ENCODE results near the gene ENAH. TPM values are rescaled to one million over a fixed set of nuclear protein-coding genes. Genes with fewer than 3 reads are reported as not detected.
A peak's percentile ranks its signal among the peaks of the same experiment; 100 is the strongest.

The ENAH gene
- total and polyA plus RNA-seq, 2 experiments from 2014 or later = 109 to 184 TPM

DNA sequence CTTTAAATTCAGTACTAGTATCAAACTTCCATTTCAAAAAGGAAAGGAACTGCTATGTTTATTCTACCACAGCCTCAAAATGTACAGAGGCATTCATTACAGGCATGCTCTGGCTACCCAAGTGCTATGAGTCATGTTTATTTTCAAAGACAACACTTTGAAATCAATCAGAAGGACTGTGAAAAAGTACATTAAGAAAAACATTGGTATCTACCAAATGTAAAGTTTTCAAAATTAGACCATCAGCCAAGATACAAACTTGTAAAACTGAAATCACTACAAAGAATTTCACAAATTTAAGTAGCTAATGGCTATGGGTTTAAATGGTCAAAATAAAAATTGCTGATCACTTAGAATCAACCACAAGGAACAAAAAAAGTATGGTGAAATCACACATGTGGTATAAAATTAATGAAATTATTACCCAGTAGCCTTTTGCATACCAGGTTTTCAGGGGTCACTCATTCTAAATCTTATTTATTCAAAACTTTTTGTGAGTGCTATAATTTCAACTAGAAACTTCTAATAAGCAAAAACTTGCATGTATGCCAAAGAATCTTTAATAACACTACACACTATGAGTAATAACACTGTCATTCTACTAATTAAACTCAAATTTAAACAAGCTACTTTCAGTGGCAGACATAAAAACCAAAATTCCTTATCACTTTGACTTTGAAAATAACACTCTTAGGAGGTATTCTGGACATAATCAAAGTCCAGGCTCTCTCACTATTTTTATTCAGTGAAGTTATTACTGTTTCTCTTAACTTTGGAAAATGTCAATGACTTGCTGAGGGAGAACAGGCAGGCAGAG lies 49.2 kb downstream of the ENAH start:
- H3F3A ChIP-seq (replicated peaks; ENCODE audit: low read depth) = no peaks in the 10 kb centered on the region
- H3K36me3 ChIP-seq (ENCODE audit: insufficient read depth) = no peaks in the 10 kb centered on the region
- H3K27me3 Mint-ChIP-seq (ENCODE audit: insufficient read depth, low read depth, poor library complexity) = peaks cover 8% of the 10 kb centered on the region
- peaks cover 12% of the 10 kb centered on the region; the same call in 2 of the 3 replicates for H3K9me3 Mint-ChIP-seq
- no peaks in the 10 kb centered on the region for H3K27me3 ChIP-seq (ENCODE audit: insufficient read depth)
- peaks cover 34% of the 10 kb centered on the region for H3K36me3 Mint-ChIP-seq (ENCODE audit: low read depth)
- no peak overlapping the region for H2AFZ ChIP-seq
- H3K4me1 Mint-ChIP-seq = peaks cover 33% of the 10 kb centered on the region
- H3K4me1 ChIP-seq (ENCODE audit: insufficient read depth) = peaks cover 12% of the 10 kb centered on the region
- peaks cover 76% of the 10 kb centered on the region for H4K20me1 ChIP-seq (replicated peaks; ENCODE audit: insufficient read depth)
- ATAC-seq (no peak), DNase-seq (ENCODE audit: low spot score) (no peak)
- no peak overlapping the region for H3K4me3 ChIP-seq
- H3K27ac Mint-ChIP-seq = peak overlapping the region; percentile 44; the same call in 1 of the 2 replicates
- TF ChIP-seq, protein P1, sequence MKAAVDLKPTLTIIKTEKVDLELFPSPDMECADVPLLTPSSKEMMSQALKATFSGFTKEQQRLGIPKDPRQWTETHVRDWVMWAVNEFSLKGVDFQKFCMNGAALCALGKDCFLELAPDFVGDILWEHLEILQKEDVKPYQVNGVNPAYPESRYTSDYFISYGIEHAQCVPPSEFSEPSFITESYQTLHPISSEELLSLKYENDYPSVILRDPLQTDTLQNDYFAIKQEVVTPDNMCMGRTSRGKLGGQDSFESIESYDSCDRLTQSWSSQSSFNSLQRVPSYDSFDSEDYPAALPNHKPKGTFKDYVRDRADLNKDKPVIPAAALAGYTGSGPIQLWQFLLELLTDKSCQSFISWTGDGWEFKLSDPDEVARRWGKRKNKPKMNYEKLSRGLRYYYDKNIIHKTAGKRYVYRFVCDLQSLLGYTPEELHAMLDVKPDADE (IDR thresholded peaks at IDR 0.05) = no peak
- TF ChIP-seq, protein P2, sequence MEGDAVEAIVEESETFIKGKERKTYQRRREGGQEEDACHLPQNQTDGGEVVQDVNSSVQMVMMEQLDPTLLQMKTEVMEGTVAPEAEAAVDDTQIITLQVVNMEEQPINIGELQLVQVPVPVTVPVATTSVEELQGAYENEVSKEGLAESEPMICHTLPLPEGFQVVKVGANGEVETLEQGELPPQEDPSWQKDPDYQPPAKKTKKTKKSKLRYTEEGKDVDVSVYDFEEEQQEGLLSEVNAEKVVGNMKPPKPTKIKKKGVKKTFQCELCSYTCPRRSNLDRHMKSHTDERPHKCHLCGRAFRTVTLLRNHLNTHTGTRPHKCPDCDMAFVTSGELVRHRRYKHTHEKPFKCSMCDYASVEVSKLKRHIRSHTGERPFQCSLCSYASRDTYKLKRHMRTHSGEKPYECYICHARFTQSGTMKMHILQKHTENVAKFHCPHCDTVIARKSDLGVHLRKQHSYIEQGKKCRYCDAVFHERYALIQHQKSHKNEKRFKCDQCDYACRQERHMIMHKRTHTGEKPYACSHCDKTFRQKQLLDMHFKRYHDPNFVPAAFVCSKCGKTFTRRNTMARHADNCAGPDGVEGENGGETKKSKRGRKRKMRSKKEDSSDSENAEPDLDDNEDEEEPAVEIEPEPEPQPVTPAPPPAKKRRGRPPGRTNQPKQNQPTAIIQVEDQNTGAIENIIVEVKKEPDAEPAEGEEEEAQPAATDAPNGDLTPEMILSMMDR (conservative IDR thresholded peaks at IDR 0.05; ENCODE audit: low read depth in 2 of 2) = no peak
- no peak for TF ChIP-seq EZH2 (IDR thresholded peaks at IDR 0.05; ENCODE audit: low read depth, unreplicated experiment)
- TF ChIP-seq POLR2AphosphoS5 (IDR thresholded peaks at IDR 0.05; ENCODE audit: low read depth) = no peak
- TF ChIP-seq, protein P3, sequence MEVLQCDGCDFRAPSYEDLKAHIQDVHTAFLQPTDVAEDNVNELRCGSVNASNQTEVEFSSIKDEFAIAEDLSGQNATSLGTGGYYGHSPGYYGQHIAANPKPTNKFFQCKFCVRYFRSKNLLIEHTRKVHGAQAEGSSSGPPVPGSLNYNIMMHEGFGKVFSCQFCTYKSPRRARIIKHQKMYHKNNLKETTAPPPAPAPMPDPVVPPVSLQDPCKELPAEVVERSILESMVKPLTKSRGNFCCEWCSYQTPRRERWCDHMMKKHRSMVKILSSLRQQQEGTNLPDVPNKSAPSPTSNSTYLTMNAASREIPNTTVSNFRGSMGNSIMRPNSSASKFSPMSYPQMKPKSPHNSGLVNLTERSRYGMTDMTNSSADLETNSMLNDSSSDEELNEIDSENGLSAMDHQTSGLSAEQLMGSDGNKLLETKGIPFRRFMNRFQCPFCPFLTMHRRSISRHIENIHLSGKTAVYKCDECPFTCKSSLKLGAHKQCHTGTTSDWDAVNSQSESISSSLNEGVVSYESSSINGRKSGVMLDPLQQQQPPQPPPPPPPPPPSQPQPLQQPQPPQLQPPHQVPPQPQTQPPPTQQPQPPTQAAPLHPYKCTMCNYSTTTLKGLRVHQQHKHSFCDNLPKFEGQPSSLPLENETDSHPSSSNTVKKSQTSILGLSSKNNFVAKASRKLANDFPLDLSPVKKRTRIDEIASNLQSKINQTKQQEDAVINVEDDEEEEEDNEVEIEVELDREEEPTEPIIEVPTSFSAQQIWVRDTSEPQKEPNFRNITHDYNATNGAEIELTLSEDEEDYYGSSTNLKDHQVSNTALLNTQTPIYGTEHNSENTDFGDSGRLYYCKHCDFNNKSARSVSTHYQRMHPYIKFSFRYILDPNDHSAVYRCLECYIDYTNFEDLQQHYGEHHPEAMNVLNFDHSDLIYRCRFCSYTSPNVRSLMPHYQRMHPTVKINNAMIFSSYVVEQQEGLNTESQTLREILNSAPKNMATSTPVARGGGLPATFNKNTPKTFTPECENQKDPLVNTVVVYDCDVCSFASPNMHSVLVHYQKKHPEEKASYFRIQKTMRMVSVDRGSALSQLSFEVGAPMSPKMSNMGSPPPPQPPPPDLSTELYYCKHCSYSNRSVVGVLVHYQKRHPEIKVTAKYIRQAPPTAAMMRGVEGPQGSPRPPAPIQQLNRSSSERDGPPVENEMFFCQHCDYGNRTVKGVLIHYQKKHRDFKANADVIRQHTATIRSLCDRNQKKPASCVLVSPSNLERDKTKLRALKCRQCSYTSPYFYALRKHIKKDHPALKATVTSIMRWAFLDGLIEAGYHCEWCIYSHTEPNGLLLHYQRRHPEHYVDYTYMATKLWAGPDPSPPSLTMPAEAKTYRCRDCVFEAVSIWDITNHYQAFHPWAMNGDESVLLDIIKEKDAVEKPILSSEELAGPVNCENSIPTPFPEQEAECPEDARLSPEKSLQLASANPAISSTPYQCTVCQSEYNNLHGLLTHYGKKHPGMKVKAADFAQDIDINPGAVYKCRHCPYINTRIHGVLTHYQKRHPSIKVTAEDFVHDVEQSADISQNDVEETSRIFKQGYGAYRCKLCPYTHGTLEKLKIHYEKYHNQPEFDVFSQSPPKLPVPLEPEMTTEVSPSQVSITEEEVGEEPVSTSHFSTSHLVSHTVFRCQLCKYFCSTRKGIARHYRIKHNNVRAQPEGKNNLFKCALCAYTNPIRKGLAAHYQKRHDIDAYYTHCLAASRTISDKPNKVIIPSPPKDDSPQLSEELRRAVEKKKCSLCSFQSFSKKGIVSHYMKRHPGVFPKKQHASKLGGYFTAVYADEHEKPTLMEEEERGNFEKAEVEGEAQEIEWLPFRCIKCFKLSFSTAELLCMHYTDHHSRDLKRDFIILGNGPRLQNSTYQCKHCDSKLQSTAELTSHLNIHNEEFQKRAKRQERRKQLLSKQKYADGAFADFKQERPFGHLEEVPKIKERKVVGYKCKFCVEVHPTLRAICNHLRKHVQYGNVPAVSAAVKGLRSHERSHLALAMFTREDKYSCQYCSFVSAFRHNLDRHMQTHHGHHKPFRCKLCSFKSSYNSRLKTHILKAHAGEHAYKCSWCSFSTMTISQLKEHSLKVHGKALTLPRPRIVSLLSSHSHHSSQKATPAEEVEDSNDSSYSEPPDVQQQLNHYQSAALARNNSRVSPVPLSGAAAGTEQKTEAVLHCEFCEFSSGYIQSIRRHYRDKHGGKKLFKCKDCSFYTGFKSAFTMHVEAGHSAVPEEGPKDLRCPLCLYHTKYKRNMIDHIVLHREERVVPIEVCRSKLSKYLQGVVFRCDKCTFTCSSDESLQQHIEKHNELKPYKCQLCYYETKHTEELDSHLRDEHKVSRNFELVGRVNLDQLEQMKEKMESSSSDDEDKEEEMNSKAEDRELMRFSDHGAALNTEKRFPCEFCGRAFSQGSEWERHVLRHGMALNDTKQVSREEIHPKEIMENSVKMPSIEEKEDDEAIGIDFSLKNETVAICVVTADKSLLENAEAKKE (CRISPR knock-in tag; IDR thresholded peaks at IDR 0.05) = no peak
- no peak for TF ChIP-seq JUNB (IDR thresholded peaks at IDR 0.05; ENCODE audit: unreplicated experiment)
- no peak for TF ChIP-seq STAT1 (IDR thresholded peaks at IDR 0.05; ENCODE audit: unreplicated experiment)
- no peak for TF ChIP-seq EZH2phosphoT487 (IDR thresholded peaks at IDR 0.05; ENCODE audit: unreplicated experiment)
- no peak for TF ChIP-seq NANOG (IDR thresholded peaks at IDR 0.05; ENCODE audit: borderline replicate concordance)
- TF ChIP-seq, protein P4, sequence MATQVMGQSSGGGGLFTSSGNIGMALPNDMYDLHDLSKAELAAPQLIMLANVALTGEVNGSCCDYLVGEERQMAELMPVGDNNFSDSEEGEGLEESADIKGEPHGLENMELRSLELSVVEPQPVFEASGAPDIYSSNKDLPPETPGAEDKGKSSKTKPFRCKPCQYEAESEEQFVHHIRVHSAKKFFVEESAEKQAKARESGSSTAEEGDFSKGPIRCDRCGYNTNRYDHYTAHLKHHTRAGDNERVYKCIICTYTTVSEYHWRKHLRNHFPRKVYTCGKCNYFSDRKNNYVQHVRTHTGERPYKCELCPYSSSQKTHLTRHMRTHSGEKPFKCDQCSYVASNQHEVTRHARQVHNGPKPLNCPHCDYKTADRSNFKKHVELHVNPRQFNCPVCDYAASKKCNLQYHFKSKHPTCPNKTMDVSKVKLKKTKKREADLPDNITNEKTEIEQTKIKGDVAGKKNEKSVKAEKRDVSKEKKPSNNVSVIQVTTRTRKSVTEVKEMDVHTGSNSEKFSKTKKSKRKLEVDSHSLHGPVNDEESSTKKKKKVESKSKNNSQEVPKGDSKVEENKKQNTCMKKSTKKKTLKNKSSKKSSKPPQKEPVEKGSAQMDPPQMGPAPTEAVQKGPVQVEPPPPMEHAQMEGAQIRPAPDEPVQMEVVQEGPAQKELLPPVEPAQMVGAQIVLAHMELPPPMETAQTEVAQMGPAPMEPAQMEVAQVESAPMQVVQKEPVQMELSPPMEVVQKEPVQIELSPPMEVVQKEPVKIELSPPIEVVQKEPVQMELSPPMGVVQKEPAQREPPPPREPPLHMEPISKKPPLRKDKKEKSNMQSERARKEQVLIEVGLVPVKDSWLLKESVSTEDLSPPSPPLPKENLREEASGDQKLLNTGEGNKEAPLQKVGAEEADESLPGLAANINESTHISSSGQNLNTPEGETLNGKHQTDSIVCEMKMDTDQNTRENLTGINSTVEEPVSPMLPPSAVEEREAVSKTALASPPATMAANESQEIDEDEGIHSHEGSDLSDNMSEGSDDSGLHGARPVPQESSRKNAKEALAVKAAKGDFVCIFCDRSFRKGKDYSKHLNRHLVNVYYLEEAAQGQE (IDR thresholded peaks at IDR 0.05; ENCODE audit: unreplicated experiment) = no peak
- TF ChIP-seq ZNF331 (CRISPR knock-in tag; IDR thresholded peaks at IDR 0.05; ENCODE audit: low read depth) = no peak
- TF ChIP-seq ZNF114 (CRISPR knock-in tag; IDR thresholded peaks at IDR 0.05) = no peak
- no peak for TF ChIP-seq CREB1 (CRISPR knock-in tag; IDR thresholded peaks at IDR 0.05; ENCODE audit: low read depth)
- H3K4me2 ChIP-seq = no peak overlapping the region
- peaks cover 100% of the 10 kb centered on the region for H3K79me2 ChIP-seq (replicated peaks; ENCODE audit: insufficient read depth)
- no peak overlapping the region for H3K4me3 Mint-ChIP-seq
- 0 out of 2 replicates have a peak overlapping the region, but pooled peaks have one; percentile 5 for H3K27ac ChIP-seq (ENCODE audit: low read depth)
- H3K9me2 ChIP-seq (ENCODE audit: insufficient read depth) = no peaks in the 10 kb centered on the region
